Ascending aorta (tissue), 2 donors: ENCODE data around the gene PCDH10. TPM values are rescaled to one million over a fixed set of nuclear protein-coding genes. Genes with fewer than 3 reads are reported as not detected.
"Not testable (repeated sequence)": the region's sequence is repeated elsewhere in the genome, so short reads cannot be mapped to it uniquely, and the experiment has no call there.

ENCODE experiments used
- DNase-seq, 2 donors: peaks; one replicate each; pipeline ENCODE4 v3.0.0-alpha.2; 2019; ENCODE audit warnings: low spot score in 2 of 2
- H3K27ac ChIP-seq, 2 donors: fragments of 200-600 bp; sonication (generic); one replicate each; pipeline ENCODE4 v1.5.1; 2016 to 2017; ENCODE audit warnings: mild to moderate bottlenecking in 1 of 2
- H3K27me3 ChIP-seq: fragments of 200-600 bp; sonication (generic); one replicate; pipeline ENCODE4 v1.5.1; 2017
- H3K36me3 ChIP-seq, 2 donors: fragments of 200-600 bp; sonication (generic); one replicate each; pipeline ENCODE4 v1.5.1; 2016
- H3K4me1 ChIP-seq, 2 donors: fragments of 200-600 bp; sonication (generic); one replicate each; pipeline ENCODE4 v1.5.1; 2016 to 2017; ENCODE audit warnings: mild to moderate bottlenecking in 1 of 2
- H3K4me3 ChIP-seq, 2 donors: fragments of 200-600 bp; sonication (generic); one replicate each; pipeline ENCODE4 v1.5.1; 2016 to 2017; ENCODE audit warnings: mild to moderate bottlenecking in 1 of 2
- H3K9me3 ChIP-seq, 2 donors: fragments of 200-600 bp; sonication (generic); one replicate each; pipeline ENCODE4 v1.5.1; 2016
- CTCF ChIP-seq, 3 experiments: fragments of 200-600 bp in 2 of 3; fragments of 450-650 bp in 1 of 3; sonication (generic) in 2 of 3; IDR thresholded peaks; one replicate each; pipeline ENCODE4 v1.5.1; 2016 to 2019; ENCODE audit warnings: antibody characterized with exemption in 3 of 3, mild to moderate bottlenecking in 1 of 3, moderate library complexity in 1 of 3
- intact Hi-C: fragments of 100-400 bp; cut with DNase I; formaldehyde crosslinking; loops from one replicate; pipeline ENCODE4 v1.15.1; 2023
- total RNA-seq: library from RNA; depleted of rRNA; stranded (reverse); fragments of >200 nt; gene quantifications from one replicate; pipeline ENCODE4 v1.1.0, GENCODE V29; 2016

The PCDH10 gene
- total RNA-seq, 1 donor from 2014 or later = 45.3 TPM

GRCh38 chr4:133189147-133189517, 40.0 kb downstream of the PCDH10 start:
- H3K9me3 ChIP-seq = no peaks in the 10 kb centered on the region
- H3K27ac ChIP-seq = peak overlapping the region in 1 of 2 donors; percentile 80
- H3K4me3 ChIP-seq = no peak overlapping the region
- intact Hi-C loops = no loop called here
- H3K36me3 ChIP-seq = peaks cover 0 to 5% of the 10 kb centered on the region in 2 donors
- no peaks in the 10 kb centered on the region for H3K27me3 ChIP-seq
- DNase-seq = no peak
- no peak for TF ChIP-seq CTCF (IDR thresholded peaks at IDR 0.05)
- H3K4me1 ChIP-seq = peaks cover 0 to 8% of the 10 kb centered on the region in 2 donors

- TF ChIP-seq CTCF (IDR thresholded peaks at IDR 0.05) = no peak
- no peaks in the 10 kb centered on the region for H3K27me3 ChIP-seq
- peaks cover 0 to 8% of the 10 kb centered on the region in 2 donors for H3K4me1 ChIP-seq
- H3K9me3 ChIP-seq = no peaks in the 10 kb centered on the region
- H3K4me3 ChIP-seq = no peak overlapping the region
- intact Hi-C loops = no loop called here
- H3K36me3 ChIP-seq = peaks cover 0 to 5% of the 10 kb centered on the region in 2 donors
- H3K27ac ChIP-seq = no peak overlapping the region
- DNase-seq = no peak
These were observed 41.0 kb downstream of the PCDH10 start for GRCh38 chr4:133190098-133190497.

- intact Hi-C loops = no loop called here
- no peaks in the 10 kb centered on the region for H3K27me3 ChIP-seq
- no peak for TF ChIP-seq CTCF (IDR thresholded peaks at IDR 0.05)
These were observed 59.7 kb downstream of the PCDH10 start for GRCh38 chr4:133208694-133209285.

GRCh38 chr4:133233922-133234321, 84.8 kb downstream of the PCDH10 start:
- no peak for DNase-seq
- no peak for TF ChIP-seq CTCF (IDR thresholded peaks at IDR 0.05)
- intact Hi-C loops = no loop called here
- Histone ChIP-seq H3K9me3 (no peaks in the 10 kb centered on the region), H3K27ac (no peak overlapping the region), H3K4me1 (no peaks in the 10 kb centered on the region), H3K4me3 (no peak overlapping the region), H3K27me3 (no peaks in the 10 kb centered on the region), H3K36me3 (no peaks in the 10 kb centered on the region)

More at GRCh38 chr4:133208694-133209285, 59.7 kb downstream of the PCDH10 start:
- Histone ChIP-seq H3K36me3 (no peaks in the 10 kb centered on the region), H3K4me3 (no peak overlapping the region), H3K27ac (no peak overlapping the region), H3K4me1 (no peaks in the 10 kb centered on the region), H3K9me3 (no peaks in the 10 kb centered on the region)
- no peak for DNase-seq

- H3K27ac ChIP-seq, DNase-seq, H3K4me1 ChIP-seq, intact Hi-C loops, H3K36me3 ChIP-seq, H3K9me3 ChIP-seq, H3K4me3 ChIP-seq, H3K27me3 ChIP-seq: not testable (repeated sequence)
These were observed 91.4 kb downstream of the PCDH10 start for GRCh38 chr4:133240451-133240850.
